CD14-positive monocyte (primary cell): ENCODE data around the gene KRTAP13-3. TPM values are rescaled to one million over a fixed set of nuclear protein-coding genes. Genes with fewer than 3 reads are reported as not detected.

ENCODE experiments used
- DNase-seq, 3 donors: peaks; one replicate each; pipeline ENCODE4 v3.0.0-alpha.2; 2011 to 2022
- H2AFZ ChIP-seq: 2 replicates; pipeline ENCODE4 v1.6.0; 2012; ENCODE audit warnings: mild to moderate bottlenecking, low read depth, low read length, inconsistent platforms; ENCODE audit not compliant: insufficient read depth, poor library complexity, severe bottlenecking
- H3K27ac ChIP-seq, 2 donors: 1 replicate in 1 of 2; 2 replicates in 1 of 2; pipeline ENCODE4 v1.5.1; 2012 to 2013; ENCODE audit warnings: low read length in 2 of 2, control low read depth in 1 of 2, inconsistent platforms in 1 of 2, low read depth in 1 of 2, mild to moderate bottlenecking in 1 of 2
- H3K27me3 ChIP-seq, 2 donors: one replicate each; pipeline versions ENCODE4 v1.6.0 to v1.6.1; 2011 to 2013; ENCODE audit warnings: low read length in 2 of 2; ENCODE audit not compliant: control insufficient read depth in 2 of 2, insufficient read depth in 2 of 2
- H3K36me3 ChIP-seq, 2 donors: replicated peaks in 1 of 2; 1 replicate in 1 of 2; 2 replicates in 1 of 2; pipeline versions ENCODE4 v1.5.1 to v1.6.1; 2012 to 2013; ENCODE audit warnings: low read length in 2 of 2, control low read depth in 1 of 2, inconsistent platforms in 1 of 2, mild to moderate bottlenecking in 1 of 2; ENCODE audit not compliant: insufficient read depth in 2 of 2, control insufficient read depth in 1 of 2
- H3K4me1 ChIP-seq, 2 donors: 1 replicate in 1 of 2; 2 replicates in 1 of 2; pipeline versions ENCODE4 v1.5.1 to v1.6.1; 2012 to 2013; ENCODE audit warnings: low read length in 2 of 2, control low read depth in 1 of 2, inconsistent platforms in 1 of 2, mild to moderate bottlenecking in 1 of 2, moderate library complexity in 1 of 2; ENCODE audit not compliant: insufficient read depth in 2 of 2, control insufficient read depth in 1 of 2
- H3K4me2 ChIP-seq: replicated peaks from 2 replicates; pipeline ENCODE3; 2012; ENCODE audit warnings: low read length, moderate library complexity, mild to moderate bottlenecking; ENCODE audit not compliant: poor library complexity, severe bottlenecking; ENCODE audit errors: extremely low read depth
- H3K4me3 ChIP-seq, 3 experiments: fragments of 200-600 bp in 1 of 3; sonication (generic) in 1 of 3; replicated peaks in 1 of 3; 1 replicate in 2 of 3; 2 replicates in 1 of 3; pipeline ENCODE4 v1.5.1; 2011 to 2013; ENCODE audit warnings: low read length in 3 of 3, mild to moderate bottlenecking in 3 of 3, control low read depth in 2 of 3, low read depth in 2 of 3, inconsistent platforms in 1 of 3, moderate library complexity in 1 of 3
- H3K79me2 ChIP-seq: 2 replicates; pipeline ENCODE4 v1.6.0; 2012; ENCODE audit warnings: mild to moderate bottlenecking, control low read depth, inconsistent platforms, low read length, moderate library complexity; ENCODE audit not compliant: insufficient read depth
- H3K9ac ChIP-seq: 2 replicates; pipeline ENCODE4 v1.6.0; 2017; ENCODE audit warnings: low read length, mild to moderate bottlenecking; ENCODE audit not compliant: insufficient read depth, poor library complexity, severe bottlenecking
- H3K9me3 ChIP-seq, 2 donors: replicated peaks in 1 of 2; 1 replicate in 1 of 2; 2 replicates in 1 of 2; pipeline versions ENCODE4 v1.5.1 to v1.6.1; 2012 to 2013; ENCODE audit warnings: low read length in 2 of 2, control low read depth in 1 of 2; ENCODE audit not compliant: control insufficient read depth in 1 of 2, insufficient read depth in 1 of 2
- H4K20me1 ChIP-seq: 2 replicates; pipeline ENCODE4 v1.6.0; 2012; ENCODE audit warnings: mild to moderate bottlenecking, low read length, control low read depth, moderate library complexity; ENCODE audit not compliant: insufficient read depth
- H3K27ac Mint-ChIP-seq, 7 donors: one replicate each; pipeline ENCODE4 v1.8.0; 2020; ENCODE audit warnings: mild to moderate bottlenecking in 7 of 7, mixed read lengths in 7 of 7, moderate library complexity in 6 of 7, inconsistent platforms in 2 of 7
- H3K27me3 Mint-ChIP-seq, 3 donors: one replicate each; pipeline ENCODE4 v1.8.0; 2021 to 2022; ENCODE audit warnings: low read depth in 3 of 3, mild to moderate bottlenecking in 3 of 3, mixed read lengths in 3 of 3, moderate library complexity in 3 of 3, inconsistent platforms in 1 of 3
- H3K36me3 Mint-ChIP-seq, 2 donors: one replicate each; pipeline ENCODE4 v1.8.0; 2020; ENCODE audit warnings: mixed read lengths in 2 of 2, inconsistent platforms in 1 of 2, mild to moderate bottlenecking in 1 of 2
- H3K4me1 Mint-ChIP-seq: one replicate; pipeline ENCODE4 v1.8.0; 2020; ENCODE audit warnings: mild to moderate bottlenecking, mixed read lengths
- H3K4me3 Mint-ChIP-seq, 2 donors: one replicate each; pipeline ENCODE4 v1.8.0; 2020; ENCODE audit warnings: mild to moderate bottlenecking in 2 of 2, mixed read lengths in 2 of 2, moderate library complexity in 1 of 2
- H3K9me3 Mint-ChIP-seq, 7 donors: one replicate each; pipeline ENCODE4 v1.8.0; 2020 to 2022; ENCODE audit warnings: mixed read lengths in 7 of 7, mild to moderate bottlenecking in 6 of 7, moderate library complexity in 6 of 7, inconsistent platforms in 2 of 7
- CTCF ChIP-seq: fragments of 200-600 bp; IDR thresholded peaks from one replicate; pipeline ENCODE4 v1.8.0; 2022; ENCODE audit warnings: antibody characterized with exemption, mild to moderate bottlenecking
- WGBS: methylation state at CpG from one replicate; pipeline ENCODE4 v1.1.5; 2013; ENCODE audit warnings: missing lambda C conversion rate; ENCODE audit not compliant: insufficient coverage; 5-methylcytosine and 5-hydroxymethylcytosine counted together
- intact Hi-C, 2 donors: fragments of 100-400 bp; cut with micrococcal nuclease; formaldehyde crosslinking; loops; one replicate each; pipeline versions ENCODE4 v1.15.0 to v1.15.1; 2023
- polyA plus RNA-seq, 3 donors: library from polyadenylated mRNA; depleted of rRNA in 1 of 3; unstranded in 2 of 3; stranded (reverse) in 1 of 3; fragments of 300-500 nt in 2 of 3; fragments of >200 nt in 1 of 3; fragmentation: Illumina TruSeq in 2 of 3; gene quantifications; 1 replicate in 2 of 3; 2 replicates in 1 of 3; pipeline ENCODE4 v1.2.3, GENCODE V29; 2012 to 2021

Gene KRTAP13-3
- polyA plus RNA-seq, 3 donors, result not detected

GRCh38 chr21:30463713-30464112 is 38.0 kb upstream of the KRTAP13-3 start:
- no peak overlapping the region for H3K4me2 ChIP-seq
- H3K4me1 Mint-ChIP-seq, result no peaks in the 10 kb centered on the region
- WGBS, result no CpG with 5 or more reads among the region's 3 CpGs
- H3K27me3 ChIP-seq, result no peaks in the 10 kb centered on the region
- no peak overlapping the region for H3K27ac ChIP-seq
- H3K9ac ChIP-seq, result no peak overlapping the region
- no peaks in the 10 kb centered on the region for H3K36me3 Mint-ChIP-seq
- intact Hi-C loops, result no loop called here
- peaks cover 0 to 2% (median 2%) of the 10 kb centered on the region in 3 donors for H3K27me3 Mint-ChIP-seq
- peak; percentile 17 for TF ChIP-seq CTCF
- no peaks in the 10 kb centered on the region for H3K4me1 ChIP-seq
- no peak overlapping the region for H2AFZ ChIP-seq
- H3K9me3 Mint-ChIP-seq, result peaks cover 0 to 2% (median 0%) of the 10 kb centered on the region in 7 donors
- no peak overlapping the region for H3K4me3 ChIP-seq
- H3K4me3 Mint-ChIP-seq, result no peak overlapping the region
- H4K20me1 ChIP-seq, result no peaks in the 10 kb centered on the region
- H3K36me3 ChIP-seq, result no peaks in the 10 kb centered on the region
- no peaks in the 10 kb centered on the region for H3K9me3 ChIP-seq
- no peak overlapping the region for H3K27ac Mint-ChIP-seq
- no peaks in the 10 kb centered on the region for H3K79me2 ChIP-seq
- DNase-seq, result no peak

GRCh38 chr21:30448514-30448913 is 22.8 kb upstream of the KRTAP13-3 start:
- Histone ChIP-seq H3K79me2 (no peaks in the 10 kb centered on the region), H3K27me3 (no peaks in the 10 kb centered on the region), H3K9ac (no peak overlapping the region), H3K36me3 (no peaks in the 10 kb centered on the region), H3K27ac (no peak overlapping the region), H3K4me3 (no peak overlapping the region), H2AFZ (no peak overlapping the region), H3K4me2 (no peak overlapping the region), H3K9me3 (no peaks in the 10 kb centered on the region), H4K20me1 (no peaks in the 10 kb centered on the region), H3K4me1 (no peaks in the 10 kb centered on the region)
- H3K27me3 Mint-ChIP-seq, result no peaks in the 10 kb centered on the region
- no peak overlapping the region for H3K4me3 Mint-ChIP-seq
- WGBS, result no CpG with 5 or more reads among the region's 3 CpGs
- TF ChIP-seq CTCF, result no peak
- intact Hi-C loops, result no loop called here
- peaks cover 0 to 2% (median 0%) of the 10 kb centered on the region in 7 donors for H3K9me3 Mint-ChIP-seq
- H3K36me3 Mint-ChIP-seq, result no peaks in the 10 kb centered on the region
- no peaks in the 10 kb centered on the region for H3K4me1 Mint-ChIP-seq
- no peak for DNase-seq
- no peak overlapping the region for H3K27ac Mint-ChIP-seq
